Left ventricle myocardium inferior (tissue), 1 donor: Measurements from ENCODE around the gene TRAPPC14. TPM values are rescaled to one million over a fixed set of nuclear protein-coding genes. Genes with fewer than 3 reads are reported as not detected.

Source experiments
- DNase-seq: peaks from one replicate; pipeline ENCODE4 v3.0.0-alpha.2; 2020
- H3K27ac ChIP-seq: fragments of 200-600 bp; replicated peaks from 2 replicates; pipeline ENCODE4 v1.8.0; 2021
- H3K27me3 ChIP-seq: fragments of 200-600 bp; 2 replicates; pipeline ENCODE4 v1.8.0; 2021; ENCODE audit warnings: low read depth
- H3K36me3 ChIP-seq: fragments of 200-600 bp; 2 replicates; pipeline ENCODE4 v1.8.0; 2021
- H3K4me1 ChIP-seq: fragments of 200-600 bp; 2 replicates; pipeline ENCODE4 v1.8.0; 2021
- H3K4me3 ChIP-seq: fragments of 200-600 bp; 2 replicates; pipeline ENCODE4 v1.8.0; 2021; ENCODE audit warnings: mild to moderate bottlenecking, moderate library complexity
- H3K9me3 ChIP-seq: fragments of 200-600 bp; replicated peaks from 2 replicates; pipeline ENCODE4 v1.8.0; 2021
- CTCF ChIP-seq: fragments of 200-600 bp; IDR thresholded peaks from 2 replicates; pipeline ENCODE4 v1.8.0; 2021; ENCODE audit warnings: antibody characterized with exemption, mild to moderate bottlenecking, borderline replicate concordance
- intact Hi-C: fragments of 100-400 bp; cut with micrococcal nuclease; formaldehyde crosslinking; loops from one replicate; pipeline ENCODE4 v1.11.0; 2022
- total RNA-seq: library from RNA; stranded (reverse); fragmentation: NEBNext Ultra II Directional; extraction: Animal tissue kit (Norgen Biotek cat#: 25700); gene quantifications from one replicate; pipeline ENCODE4 v1.2.1, GENCODE V29; 2021
- donor health status: DM: no; HTN: yes; CAD: no; lungs with severe emphysema.

Gene TRAPPC14
- total RNA-seq, 1 donor from 2014 or later, result 7.1 TPM

DNA sequence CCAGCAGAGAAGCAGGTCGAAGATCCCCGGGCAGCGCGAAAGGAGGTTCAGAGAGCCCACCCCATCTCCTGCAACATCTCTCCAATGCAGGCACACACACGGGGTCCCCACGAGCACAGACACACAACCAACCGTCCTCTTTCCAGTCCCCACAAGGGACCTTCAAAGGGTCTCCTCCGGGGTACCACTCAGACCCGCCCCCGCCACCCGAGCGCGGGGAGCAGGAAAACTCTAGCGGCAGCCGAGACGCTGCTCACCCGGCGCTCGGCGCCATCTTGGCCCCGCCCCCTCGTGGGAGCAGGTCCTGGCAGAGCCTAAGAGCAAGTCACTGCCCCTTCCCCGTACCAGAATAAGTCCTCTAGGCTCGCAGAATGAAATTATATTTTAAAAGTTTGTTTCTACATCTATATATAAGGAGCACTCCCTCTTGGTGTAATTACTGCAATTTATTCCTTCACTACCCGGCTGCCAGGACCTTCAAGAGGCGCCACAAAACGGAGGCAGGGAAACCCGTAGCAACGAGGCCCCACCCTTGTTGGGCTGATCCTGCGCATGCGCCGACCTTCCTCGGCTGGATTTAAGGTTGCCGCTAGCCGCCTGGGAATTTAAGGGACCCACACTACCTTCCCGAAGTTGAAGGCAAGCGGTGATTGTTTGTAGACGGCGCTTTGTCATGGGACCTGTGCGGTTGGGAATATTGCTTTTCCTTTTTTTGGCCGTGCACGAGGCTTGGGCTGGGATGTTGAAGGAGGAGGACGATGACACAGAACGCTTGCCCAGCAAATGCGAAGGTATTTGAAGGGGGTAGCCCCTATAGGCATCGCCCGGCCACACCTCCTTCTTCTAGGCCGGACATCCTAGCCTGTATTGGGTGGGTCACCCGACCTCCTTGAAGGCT lies 39.2 kb downstream of the TRAPPC14 start, which contains the start of the genes CNPY4 and TAF6:
Gene CNPY4, plus strand, starts transcription at position 563 of the 898 bp plus-strand sequence. Its CDS starts 111 bp downstream, at position 674.
Gene TAF6, minus strand, starts transcription at position 287 of the 898 bp plus-strand sequence. CDS start 5,149 bp downstream, outside the sequence.
- Histone ChIP-seq H3K4me3 (peak within 1 kb of the TSS; percentile 97), H3K9me3 (no peaks in the 10 kb centered on the region), H3K4me1 (peaks cover 29% of the 10 kb centered on the region), H3K27ac (peak within 1 kb of the TSS; percentile 97), H3K36me3 (peaks cover 10% of the 10 kb centered on the region), H3K27me3 (no peaks in the 10 kb centered on the region)
- peak; percentile 23 for TF ChIP-seq CTCF
- intact Hi-C loops, result no loop called here
- DNase-seq, result peak; percentile 96

GRCh38 chr7:100118388-100119071 lies 40.0 kb downstream of the TRAPPC14 start:
- Histone ChIP-seq H3K4me1 (peaks cover 29% of the 10 kb centered on the region), H3K36me3 (peaks cover 15% of the 10 kb centered on the region), H3K9me3 (no peaks in the 10 kb centered on the region), H3K27ac (peak overlapping the region; percentile 97), H3K4me3 (peak overlapping the region; percentile 97), H3K27me3 (no peaks in the 10 kb centered on the region)
- TF ChIP-seq CTCF, result no peak
- DNase-seq, result no peak
- intact Hi-C loops, result no loop called here

DNA sequence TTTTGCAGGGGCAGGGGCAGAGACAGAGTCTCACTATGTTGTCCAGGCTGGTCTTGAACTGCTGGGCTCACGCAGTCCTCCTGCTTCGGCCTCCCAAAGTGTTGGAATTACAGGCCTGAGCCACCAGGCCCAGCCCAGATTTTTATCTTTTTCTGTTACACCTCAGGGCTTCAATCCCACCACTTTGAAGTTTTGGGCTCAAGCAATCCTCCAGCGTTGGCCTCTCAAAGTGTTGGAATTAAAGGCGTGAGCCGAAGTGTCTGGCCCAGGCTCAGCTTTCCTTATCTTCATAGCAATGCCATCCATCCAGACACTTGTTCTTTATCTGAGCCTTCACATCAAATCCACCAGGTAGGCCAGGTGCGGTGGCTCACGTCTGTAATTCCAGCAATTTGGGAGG lies 43.5 kb downstream of the TRAPPC14 start:
- Histone ChIP-seq H3K4me3 (no peak overlapping the region), H3K27me3 (no peaks in the 10 kb centered on the region), H3K4me1 (peaks cover 21% of the 10 kb centered on the region), H3K9me3 (no peaks in the 10 kb centered on the region), H3K27ac (no peak overlapping the region), H3K36me3 (peaks cover 44% of the 10 kb centered on the region)
- intact Hi-C loops, result no loop called here
- TF ChIP-seq CTCF, result no peak
- DNase-seq, result no peak

DNA sequence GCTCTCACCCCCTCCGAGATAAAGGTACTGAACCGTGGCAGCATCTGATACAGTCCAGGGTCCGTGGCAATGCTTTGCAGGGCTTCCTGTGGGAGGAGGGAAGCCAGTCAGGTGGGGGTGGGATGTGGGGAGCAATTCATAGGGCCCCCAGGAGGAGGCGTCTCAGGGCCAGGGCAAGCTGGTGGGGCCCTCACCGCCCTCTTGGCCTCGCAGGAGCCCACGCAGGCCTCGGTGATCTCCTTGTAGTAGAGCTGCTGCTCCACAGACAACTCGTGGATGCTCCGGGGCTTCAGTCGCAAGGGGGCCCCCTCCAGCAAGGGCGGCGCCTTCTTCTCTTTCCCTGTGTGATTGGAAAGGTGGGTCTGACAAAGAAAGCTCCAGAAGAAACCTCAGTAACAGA lies 46.6 kb downstream of the TRAPPC14 start:
- Histone ChIP-seq H3K27me3 (no peaks in the 10 kb centered on the region), H3K4me1 (no peaks in the 10 kb centered on the region), H3K4me3 (no peak overlapping the region), H3K27ac (no peak overlapping the region), H3K9me3 (no peaks in the 10 kb centered on the region), H3K36me3 (peaks cover 75% of the 10 kb centered on the region)
- no peak for TF ChIP-seq CTCF
- no peak for DNase-seq
- intact Hi-C loops, result no loop called here

DNA sequence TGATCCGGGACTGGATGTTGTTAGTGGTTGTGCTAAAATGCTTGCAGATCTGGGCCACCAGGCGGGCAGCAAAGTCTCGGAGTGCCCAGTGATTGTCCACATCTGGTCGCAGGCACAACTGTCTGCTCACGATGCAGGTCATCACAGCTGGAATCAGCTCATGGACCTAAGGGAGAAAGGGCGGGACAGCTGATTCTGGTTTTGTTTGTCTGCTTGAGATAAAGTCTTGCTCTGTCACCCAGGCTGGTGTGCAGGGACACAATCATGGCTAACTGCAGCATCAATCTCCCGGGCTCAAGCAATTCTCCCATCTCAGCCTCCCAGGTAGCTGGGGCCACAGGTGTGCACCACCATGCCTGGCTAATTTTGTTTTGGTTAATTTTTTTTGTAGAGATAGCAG lies 47.4 kb downstream of the TRAPPC14 start:
- no peaks in the 10 kb centered on the region for H3K4me1 ChIP-seq
- no peak for TF ChIP-seq CTCF
- H3K27me3 ChIP-seq, result no peaks in the 10 kb centered on the region
- intact Hi-C loops, result no loop called here
- no peak overlapping the region for H3K4me3 ChIP-seq
- H3K36me3 ChIP-seq, result peaks cover 83% of the 10 kb centered on the region
- no peak overlapping the region for H3K27ac ChIP-seq
- no peak for DNase-seq
- H3K9me3 ChIP-seq, result no peaks in the 10 kb centered on the region
